CD4-positive, alpha-beta T cell treated with Interleukin-2 at 100 ng/mL for 4 hours (primary cell): ENCODE results near the gene DCBLD1.

ENCODE experiments used
- DNase-seq: peaks from one replicate; pipeline ENCODE4 v3.0.0-alpha.2; 2020; ENCODE audit warnings: low spot score

Gene DCBLD1

GRCh38 chr6:117558818-117559217 lies 76.3 kb downstream of the DCBLD1 start:
- no peak for DNase-seq

- DNase-seq, result no peak
Observed at GRCh38 chr6:117559299-117559698, 76.8 kb downstream of the DCBLD1 start.

- DNase-seq, result no peak
Observed at GRCh38 chr6:117561128-117561527, 78.7 kb downstream of the DCBLD1 start.

GRCh38 chr6:117564681-117565080 lies 82.2 kb downstream of the DCBLD1 start:
- no peak for DNase-seq

GRCh38 chr6:117568247-117568646 lies 85.8 kb downstream of the DCBLD1 start:
- no peak for DNase-seq

- DNase-seq, result no peak
Observed at GRCh38 chr6:117568831-117569410, 86.4 kb downstream of the DCBLD1 start.

GRCh38 chr6:117573006-117573680 lies 90.7 kb downstream of the DCBLD1 start:
- no peak for DNase-seq

GRCh38 chr6:117574198-117574597 lies 91.7 kb downstream of the DCBLD1 start:
- DNase-seq, result no peak

- no peak for DNase-seq
Observed at GRCh38 chr6:117585647-117586046, 103.2 kb downstream of the DCBLD1 start.

GRCh38 chr6:117590447-117590846 lies 108.0 kb downstream of the DCBLD1 start:
- no peak for DNase-seq

GRCh38 chr6:117591405-117591804 lies 108.9 kb downstream of the DCBLD1 start:
- no peak for DNase-seq

- no peak for DNase-seq
Observed at GRCh38 chr6:117592983-117593759, 110.7 kb downstream of the DCBLD1 start.

GRCh38 chr6:117595099-117595923 lies 112.8 kb downstream of the DCBLD1 start:
- DNase-seq, result no peak

- DNase-seq, result no peak
Observed at GRCh38 chr6:117597755-117598154, 115.3 kb downstream of the DCBLD1 start.
